ENCODE data around the gene CDKN3.
A peak's percentile ranks its signal among the peaks of the same experiment; 100 is the strongest.

CDKN3 gene

GRCh38 chr14:54362759-54363437, 33.9 kb upstream of the CDKN3 start:
- TF ChIP-seq CTCF (IDR thresholded peaks at IDR 0.05; ENCODE audit: extremely low read depth, missing control alignments) = no peak
- DNase-seq (ENCODE audit: low spot score) = no peak

GRCh38 chr14:54364555-54365415, 32.0 kb upstream of the CDKN3 start:
- no peak for DNase-seq (ENCODE audit: low spot score)
- no peak for TF ChIP-seq CTCF (IDR thresholded peaks at IDR 0.05; ENCODE audit: extremely low read depth, missing control alignments)

GRCh38 chr14:54366736-54367735, 29.8 kb upstream of the CDKN3 start:
- DNase-seq (ENCODE audit: low spot score) = peak; percentile 50
- peak; percentile 34 for TF ChIP-seq CTCF (IDR thresholded peaks at IDR 0.05; ENCODE audit: extremely low read depth, missing control alignments)

GRCh38 chr14:54368291-54368690, 28.5 kb upstream of the CDKN3 start:
- no peak for DNase-seq (ENCODE audit: low spot score)
- TF ChIP-seq CTCF (IDR thresholded peaks at IDR 0.05; ENCODE audit: extremely low read depth, missing control alignments) = no peak

GRCh38 chr14:54369343-54369742, 27.5 kb upstream of the CDKN3 start:
- no peak for TF ChIP-seq CTCF (IDR thresholded peaks at IDR 0.05; ENCODE audit: extremely low read depth, missing control alignments)
- DNase-seq (ENCODE audit: low spot score) = no peak

GRCh38 chr14:54370323-54371198, 26.2 kb upstream of the CDKN3 start:
- no peak for TF ChIP-seq CTCF (IDR thresholded peaks at IDR 0.05; ENCODE audit: extremely low read depth, missing control alignments)
- no peak for DNase-seq (ENCODE audit: low spot score)
